Measurements from ENCODE around the gene ARSB.

DNA sequence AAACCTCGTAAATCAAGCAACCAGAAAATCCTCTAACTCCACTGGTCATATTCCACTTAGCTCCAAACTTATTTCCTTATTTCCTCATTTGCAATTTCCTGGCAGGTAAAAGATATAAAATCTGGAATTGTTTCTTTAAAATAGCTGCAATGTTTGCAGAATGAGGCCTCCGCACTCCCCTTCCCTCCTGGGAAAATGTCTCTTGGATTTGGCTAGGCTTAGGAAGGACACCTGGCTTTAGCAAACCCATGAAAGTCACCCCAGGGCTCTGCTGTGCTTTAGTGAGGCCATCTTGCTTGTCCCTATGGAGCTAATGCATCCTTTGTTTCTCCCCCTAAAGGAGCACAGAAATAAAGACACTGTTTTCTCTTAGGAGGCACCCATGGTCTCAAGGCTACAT, 10.5 kb downstream of the ARSB start:
- TF ChIP-seq, protein P1, sequence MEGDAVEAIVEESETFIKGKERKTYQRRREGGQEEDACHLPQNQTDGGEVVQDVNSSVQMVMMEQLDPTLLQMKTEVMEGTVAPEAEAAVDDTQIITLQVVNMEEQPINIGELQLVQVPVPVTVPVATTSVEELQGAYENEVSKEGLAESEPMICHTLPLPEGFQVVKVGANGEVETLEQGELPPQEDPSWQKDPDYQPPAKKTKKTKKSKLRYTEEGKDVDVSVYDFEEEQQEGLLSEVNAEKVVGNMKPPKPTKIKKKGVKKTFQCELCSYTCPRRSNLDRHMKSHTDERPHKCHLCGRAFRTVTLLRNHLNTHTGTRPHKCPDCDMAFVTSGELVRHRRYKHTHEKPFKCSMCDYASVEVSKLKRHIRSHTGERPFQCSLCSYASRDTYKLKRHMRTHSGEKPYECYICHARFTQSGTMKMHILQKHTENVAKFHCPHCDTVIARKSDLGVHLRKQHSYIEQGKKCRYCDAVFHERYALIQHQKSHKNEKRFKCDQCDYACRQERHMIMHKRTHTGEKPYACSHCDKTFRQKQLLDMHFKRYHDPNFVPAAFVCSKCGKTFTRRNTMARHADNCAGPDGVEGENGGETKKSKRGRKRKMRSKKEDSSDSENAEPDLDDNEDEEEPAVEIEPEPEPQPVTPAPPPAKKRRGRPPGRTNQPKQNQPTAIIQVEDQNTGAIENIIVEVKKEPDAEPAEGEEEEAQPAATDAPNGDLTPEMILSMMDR (conservative IDR thresholded peaks at IDR 0.05; ENCODE audit: low read length): no peak
- no peak for TF ChIP-seq EZH2phosphoT487 (IDR thresholded peaks at IDR 0.05; ENCODE audit: borderline replicate concordance, low read depth, low read length)

All from OCI-LY7 (cell line).